GM15510 (cell line): ENCODE data around the gene GRHL1.

Experiments used
- POLR2A ChIP-seq: IDR thresholded peaks from 3 replicates; pipeline ENCODE4 v1.6.1; 2011; ENCODE audit warnings: borderline replicate concordance; ENCODE audit not compliant: insufficient read length; ENCODE audit errors: extremely low read depth

The GRHL1 gene

DNA sequence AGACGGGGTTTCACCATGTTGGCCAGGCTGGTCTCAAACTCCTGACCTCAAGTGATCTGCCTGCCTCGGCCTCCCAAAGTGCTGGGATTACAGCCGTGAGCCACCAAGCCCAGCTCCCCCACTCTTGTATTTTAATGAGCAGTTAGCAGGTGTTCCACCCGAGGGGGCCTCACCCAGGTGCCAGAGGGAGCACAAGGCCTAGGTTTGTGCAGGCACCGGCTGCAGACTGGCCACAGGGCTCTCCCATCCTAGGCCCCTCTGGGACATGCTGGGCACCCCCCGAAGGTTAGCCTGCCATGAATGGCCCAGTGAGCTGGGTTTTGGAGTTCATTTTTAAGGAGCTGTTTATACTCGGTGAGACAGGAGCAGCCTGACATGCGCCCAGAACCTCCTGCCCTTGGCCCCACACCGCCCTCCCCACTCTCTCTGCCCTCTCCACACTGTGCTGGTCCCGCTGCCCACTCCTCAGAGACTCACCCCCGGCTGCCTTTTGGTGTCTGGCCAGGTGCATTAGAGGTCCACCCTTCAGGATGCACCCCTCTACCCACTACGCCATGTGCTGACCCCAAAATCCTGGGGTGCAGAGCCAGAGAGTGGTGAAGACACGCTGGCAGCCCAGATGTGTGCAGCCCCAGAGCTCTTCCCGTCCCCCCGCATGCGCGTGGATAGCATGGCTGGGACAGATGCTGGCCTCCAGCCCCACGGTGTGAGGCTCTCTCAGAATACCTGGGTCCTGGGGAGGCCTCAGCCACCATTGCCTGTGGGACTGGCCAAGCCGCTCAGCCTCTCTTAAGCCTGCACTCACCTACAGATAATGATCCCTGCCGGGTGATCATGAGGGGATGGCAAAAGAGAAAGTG, 80.6 kb downstream of the GRHL1 start:
- no peak for TF ChIP-seq POLR2A

DNA sequence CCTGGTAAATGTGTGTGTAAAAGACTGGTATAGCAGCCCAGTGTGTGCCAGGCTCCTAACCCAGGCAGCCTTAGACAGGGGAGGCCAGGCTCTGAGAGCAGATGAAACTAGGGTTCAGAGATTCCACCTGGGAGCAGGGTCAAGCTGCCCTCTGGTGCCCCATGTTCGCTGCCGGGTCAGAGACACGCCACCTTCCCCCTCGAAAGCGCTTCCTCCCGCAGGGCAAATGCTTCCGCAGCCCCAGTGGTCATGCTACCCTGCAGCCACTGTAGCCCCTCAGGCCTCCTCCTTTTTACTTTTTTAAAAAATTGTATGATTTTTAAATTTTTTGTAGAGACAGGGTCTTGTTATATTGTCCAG, 81.2 kb downstream of the GRHL1 start:
- no peak for TF ChIP-seq POLR2A

DNA sequence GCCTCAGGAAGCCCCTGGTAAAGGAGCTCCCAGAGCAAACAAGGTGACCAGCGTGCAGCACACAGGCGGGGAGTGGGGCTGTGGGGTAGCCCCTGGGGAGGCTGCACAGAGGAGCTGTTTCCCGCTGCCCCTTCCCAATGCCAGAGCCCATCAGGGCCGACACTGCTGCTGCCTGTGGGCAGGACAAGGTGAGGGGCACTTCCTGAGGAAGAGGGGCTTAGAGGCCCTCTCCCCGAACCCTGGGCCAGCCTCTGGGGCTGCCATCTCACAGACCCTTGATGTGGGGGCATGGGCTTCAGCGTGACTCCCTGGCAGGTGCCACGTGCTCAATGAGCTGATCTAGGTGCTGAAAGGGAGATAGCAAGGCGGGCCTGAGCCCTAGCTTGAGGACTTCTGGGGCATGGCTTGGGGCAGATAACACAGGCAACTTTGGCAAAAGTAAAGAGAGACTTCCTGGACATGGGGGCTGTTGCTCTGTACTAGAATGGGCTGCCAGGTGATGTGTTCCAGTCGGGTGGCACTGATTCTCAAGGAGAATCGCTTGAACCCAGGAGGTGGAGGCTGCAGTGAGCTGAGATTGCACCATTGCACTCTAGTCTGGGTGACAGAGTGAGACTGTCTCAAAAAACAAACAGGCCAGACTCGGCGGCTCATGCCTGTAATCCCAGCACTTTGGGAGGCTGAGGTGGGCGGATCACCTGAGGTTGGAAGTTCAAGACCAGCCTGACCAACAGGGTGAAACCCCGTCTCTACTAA, 81.9 kb downstream of the GRHL1 start:
- no peak for TF ChIP-seq POLR2A

DNA sequence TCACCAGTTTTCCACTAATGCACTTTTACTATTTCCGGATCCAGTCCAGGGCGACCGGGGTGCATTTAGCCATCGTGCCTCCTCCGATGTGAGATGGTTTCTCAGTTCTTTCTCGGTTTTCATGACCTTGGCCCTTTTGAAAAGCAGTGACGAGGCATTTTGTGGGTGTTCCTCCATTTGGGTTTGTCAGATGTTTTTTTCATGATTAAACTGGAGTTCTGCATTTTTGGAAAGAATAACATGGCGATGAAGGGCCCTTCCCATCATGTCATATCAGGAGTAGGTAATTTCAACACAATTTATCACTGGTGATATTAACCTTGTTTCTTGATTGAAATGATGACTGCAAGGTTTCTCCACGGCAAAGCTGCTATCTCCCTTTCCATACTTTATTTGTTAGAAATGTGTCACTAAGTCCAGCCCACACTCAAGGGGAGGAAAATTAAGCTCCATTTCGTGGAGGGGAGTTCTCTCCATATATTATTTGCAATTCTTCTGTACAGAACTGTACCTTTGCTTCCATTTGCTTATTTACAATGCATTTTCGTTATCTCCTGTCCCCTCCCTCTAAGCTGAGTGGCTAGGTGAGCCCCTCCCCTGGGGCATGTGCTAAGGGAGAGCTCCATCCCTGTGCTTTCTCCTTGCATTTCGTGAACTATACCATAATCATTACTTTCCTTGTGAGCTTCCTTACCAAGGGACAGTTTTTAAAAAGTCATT, 83.0 kb downstream of the GRHL1 start:
- TF ChIP-seq POLR2A = no peak

DNA sequence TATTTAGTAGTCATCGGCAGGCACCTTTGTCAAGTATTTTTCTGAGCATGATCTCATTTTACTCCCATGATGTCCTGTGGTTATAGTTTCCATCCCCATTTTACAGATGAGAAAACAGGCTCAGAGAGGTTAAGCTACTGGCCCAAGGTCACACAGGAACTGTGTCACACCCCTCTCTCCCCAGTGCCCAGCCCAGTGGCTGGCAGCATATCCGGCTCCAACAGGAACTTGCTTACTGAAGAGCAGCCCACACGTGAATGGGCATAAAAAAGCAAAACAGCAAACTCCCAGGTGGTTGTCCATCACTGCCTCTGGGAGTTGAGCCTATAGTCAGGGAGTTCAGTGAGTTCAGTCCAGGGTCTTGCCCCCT, 83.5 kb downstream of the GRHL1 start:
- no peak for TF ChIP-seq POLR2A

DNA sequence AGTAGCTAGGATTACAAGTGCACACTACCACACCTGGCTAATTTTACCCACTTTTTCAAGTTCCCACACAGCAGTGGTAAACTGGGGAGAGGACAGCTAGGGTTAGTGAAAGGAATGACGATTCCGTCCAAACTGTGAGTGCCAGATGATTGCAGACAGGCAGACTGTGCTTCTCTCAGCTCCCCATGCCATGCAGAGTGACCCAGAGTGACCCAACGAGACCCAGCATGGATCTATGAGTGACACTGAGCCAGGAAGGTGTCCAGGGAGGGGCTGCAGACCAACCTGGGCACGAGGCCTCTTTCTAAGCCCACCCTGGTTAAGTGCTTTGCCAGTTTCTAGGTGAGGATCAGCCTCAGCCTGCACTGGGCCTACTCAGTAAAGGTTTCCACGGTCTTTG, 84.1 kb downstream of the GRHL1 start:
- no peak for TF ChIP-seq POLR2A

DNA sequence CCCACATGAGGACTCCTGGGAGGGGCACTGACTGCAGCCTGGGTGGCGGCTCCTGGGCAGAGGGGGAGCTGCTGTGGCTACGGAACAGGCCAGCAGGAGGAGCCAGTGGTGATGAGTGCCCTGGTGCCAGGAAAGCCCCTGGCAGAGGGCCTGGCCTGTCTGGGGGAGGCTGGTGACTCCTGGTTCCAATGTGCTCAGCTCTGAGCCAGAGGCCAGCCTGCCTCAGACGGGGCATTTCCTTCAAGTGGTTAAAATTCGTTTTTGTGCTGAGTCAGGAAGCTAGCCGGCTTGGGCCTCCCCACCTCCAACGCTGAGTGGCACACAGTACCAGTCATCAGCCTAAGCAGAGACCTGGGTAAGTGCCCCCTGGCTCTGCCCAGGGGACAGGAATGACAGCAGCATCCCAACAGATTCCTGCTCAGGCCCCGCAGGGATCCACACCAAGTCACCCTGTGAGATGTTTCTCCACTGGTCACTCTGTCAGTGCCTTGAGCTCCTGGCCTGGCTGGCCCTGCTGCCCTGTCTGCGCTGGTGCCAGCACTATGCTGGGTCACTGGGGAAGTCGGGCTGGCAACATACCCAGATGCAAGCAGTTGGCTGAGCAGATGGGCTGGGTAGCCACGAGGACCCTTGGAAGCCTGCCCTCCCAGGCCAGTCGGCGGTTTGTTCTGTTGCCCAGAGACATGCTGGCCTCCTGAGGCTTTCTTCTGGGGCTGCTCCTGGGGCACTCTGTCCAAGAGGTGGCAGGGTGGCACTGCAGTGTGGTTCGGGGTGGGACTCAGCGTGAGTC, 84.8 kb downstream of the GRHL1 start:
- no peak for TF ChIP-seq POLR2A

DNA sequence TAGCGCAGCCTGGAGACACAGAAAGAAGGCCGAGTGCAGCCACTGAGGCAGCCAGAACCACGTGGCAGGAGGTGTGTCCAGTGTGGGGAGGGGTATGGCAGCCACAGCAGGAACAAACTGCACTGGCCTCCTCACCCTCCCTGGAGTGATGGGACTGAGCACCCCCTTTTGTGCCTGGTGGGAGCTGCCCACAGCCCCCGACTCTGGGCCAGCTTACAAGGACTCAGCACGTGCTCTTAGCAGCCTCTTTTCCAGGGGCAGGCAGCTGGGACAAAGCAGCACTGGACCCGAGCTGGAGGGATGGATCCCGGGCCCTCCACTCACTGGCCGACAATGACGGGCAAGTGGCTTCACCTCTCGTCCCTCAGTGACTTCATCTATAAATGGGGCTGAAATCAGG, 86.6 kb downstream of the GRHL1 start:
- TF ChIP-seq POLR2A = no peak

DNA sequence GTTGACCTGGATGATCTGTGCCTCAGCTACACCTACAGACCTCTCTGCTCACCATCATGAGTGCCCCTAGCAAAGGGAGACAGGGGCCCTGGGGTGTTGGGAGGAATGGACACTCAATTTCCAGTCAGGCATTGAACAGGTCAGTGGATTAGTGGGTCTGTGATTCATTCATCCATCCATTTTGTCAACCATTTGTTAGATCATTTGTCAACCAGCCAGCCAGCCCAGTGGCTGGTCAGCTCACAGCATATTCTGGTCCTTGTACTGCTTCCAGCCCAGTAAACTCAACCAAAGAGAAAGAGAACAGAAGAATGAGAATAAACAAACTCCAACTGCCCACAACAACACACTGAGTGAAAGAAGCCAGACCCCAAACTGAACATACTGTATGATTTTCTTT, 87.2 kb downstream of the GRHL1 start:
- TF ChIP-seq POLR2A = no peak

DNA sequence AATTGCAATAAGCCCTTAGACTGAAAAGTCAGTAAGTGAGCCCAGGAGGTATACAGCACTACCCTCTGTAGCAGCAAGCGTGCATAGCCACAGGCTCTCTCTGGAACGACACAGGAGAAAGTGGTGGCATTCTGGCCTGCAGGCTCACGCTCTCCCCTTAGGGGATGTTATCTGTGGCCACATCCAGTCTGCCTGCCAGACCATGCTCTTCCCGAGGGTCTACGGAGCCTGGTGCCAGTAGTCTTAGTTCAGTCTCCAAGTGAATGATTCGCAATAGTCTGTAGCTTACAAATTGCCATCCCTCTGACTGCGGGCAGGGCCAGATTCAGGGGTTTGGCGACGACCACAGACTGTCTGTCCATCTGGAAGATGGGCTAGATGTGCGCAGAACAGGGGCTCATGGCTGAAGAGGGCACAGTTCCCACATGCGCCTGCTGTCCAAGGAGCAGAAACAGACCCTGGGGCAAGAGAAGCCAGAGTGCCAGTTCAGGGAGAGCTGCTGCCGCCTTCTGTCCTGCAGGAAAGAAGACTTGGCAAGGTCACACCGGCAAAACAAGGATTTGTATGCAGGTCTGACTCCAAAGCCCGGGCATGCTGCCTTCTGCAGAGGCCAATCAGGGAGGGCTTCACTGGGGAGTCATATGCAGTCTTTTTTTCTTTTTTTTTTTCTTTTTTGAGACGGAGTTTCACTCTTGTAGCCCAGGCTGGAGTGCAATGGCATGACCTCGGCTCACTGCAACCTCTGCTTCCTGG, 88.3 kb downstream of the GRHL1 start:
- TF ChIP-seq POLR2A = no peak

DNA sequence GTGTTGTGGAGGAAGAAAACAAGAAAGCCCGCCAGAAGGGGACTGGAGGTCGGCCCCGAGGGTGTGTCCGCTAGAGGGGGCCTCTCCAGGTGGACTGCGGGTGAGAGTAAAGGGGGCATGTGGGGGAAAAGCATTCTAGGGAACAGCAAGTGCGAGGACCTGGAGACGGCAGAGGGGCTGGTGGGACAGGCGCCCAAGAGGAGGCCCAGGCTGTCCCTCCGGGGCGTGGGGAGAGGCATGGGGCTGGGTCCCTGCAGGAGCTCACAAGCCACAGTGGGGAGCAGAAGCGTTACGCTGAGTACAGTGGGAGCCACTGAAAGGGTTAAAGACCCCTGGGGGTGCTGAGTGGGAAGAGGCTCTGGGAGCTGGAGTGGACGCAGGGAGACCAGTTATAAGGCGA, 90.2 kb downstream of the GRHL1 start:
- no peak for TF ChIP-seq POLR2A

DNA sequence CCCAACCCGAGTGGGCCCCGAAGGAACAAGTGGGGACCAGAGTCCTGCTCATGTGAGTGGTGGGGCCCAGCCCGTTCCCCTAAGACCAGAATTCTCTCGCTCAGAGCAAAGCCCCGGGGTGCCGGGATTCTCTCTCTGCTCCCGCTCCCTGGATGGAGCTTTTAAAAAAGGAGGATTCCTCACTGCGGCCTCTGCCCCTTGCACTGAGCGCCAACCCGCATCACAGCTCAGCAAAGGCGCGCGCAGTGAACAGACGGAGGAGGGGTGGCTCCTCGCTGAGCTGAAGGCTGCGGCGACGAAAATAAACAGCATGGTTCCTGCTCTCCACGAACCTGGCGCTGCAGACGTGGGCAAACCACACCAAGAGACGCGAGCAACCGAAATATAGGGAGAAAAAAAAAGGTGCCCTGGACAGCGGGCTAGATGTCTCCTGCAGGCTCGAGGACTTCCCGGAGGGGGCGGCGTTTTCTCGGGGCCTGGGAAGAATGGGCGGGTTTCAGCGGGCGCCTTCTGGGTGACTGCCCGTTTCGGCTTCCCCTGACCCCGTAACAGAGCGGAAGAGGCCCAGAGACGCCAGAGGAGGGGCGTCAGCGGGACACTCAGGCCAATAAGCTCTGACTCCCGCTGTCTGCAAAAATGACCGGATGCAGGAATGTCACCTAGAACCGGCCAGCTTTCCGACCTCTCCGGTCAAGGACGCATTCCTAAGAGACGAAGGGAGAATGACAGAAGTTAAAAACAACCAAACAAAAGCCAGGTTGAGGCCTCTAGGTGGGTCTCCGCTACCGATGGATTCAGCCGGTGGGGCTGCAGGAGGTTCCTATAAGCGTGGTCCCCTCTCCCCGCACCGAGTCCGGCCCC, 91.0 kb downstream of the GRHL1 start:
- TF ChIP-seq POLR2A = no peak

DNA sequence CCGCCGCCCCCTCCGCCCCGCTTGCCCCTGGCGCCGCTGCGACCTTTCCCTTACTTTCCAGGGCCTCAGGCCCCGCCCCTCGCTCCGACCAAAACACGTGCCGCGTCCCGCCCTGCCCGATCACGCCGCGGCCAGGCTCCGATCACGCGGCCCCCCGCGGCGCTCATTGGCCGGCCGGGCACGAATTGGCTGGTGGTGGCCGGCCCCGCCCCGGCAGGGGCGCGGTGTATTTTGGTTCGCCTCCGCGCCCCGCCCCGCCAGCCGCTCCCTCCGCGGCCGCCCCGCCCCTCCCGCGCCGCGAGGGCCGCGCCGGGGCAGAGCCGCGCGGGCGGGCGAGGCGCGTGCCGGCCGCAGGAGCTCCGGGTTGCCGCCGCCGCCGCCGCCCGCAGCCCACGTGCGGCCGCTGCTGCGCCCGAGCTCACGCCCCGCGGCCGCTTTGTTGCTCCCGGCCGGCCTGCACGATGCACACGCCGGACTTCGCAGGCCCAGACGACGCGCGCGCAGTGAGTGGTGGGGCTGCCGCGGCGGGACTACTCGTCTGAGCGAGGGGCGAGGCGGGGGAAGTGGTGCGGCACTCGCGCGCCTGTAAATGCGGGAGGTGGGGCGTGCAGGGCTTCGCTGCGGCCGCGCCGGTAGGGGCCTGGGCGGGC, 91.9 kb downstream of the GRHL1 start, which contains the start of gene KLF11:
KLF11 (plus strand) TSS at position 295 of the 650 bp plus-strand sequence; CDS start at position 462, 167 bp downstream.
- peak; percentile 15 for TF ChIP-seq POLR2A
